ENCODE data around the gene TSGA10.

DNA sequence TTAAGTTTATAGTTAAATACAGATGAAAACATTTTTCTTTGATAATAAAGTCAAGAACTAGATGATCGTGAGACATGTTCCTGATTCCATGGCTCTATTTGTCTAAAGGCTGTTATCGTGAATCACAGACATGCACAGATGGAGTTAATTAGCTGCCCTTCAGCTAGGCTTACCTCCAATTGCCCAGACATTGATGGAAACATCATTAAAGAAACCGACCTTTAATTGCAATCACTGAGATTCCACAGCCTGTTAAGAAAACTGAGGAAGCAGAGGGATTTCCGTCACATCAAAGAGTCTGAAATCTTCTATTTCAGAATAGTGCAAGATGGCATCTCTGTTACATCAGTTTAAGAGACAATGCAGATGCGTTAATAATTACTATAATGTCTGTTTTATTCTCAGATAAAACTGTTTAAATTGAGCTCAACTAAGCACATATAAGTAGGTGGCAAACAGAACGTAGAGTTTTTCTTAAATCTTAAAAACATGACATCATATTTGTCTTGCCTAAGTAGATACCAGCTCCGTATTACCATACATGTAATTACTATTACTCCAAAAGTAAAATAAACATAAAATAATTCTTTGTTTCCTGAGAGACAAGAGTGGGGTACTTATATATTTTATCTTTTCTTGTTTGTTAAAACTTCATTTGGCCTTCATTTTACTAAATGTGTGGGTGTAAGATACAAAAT is 194.8 kb downstream of the TSGA10 start:
- TF ChIP-seq EZH2 (IDR thresholded peaks at IDR 0.05) (no peak), POLR2AphosphoS5 (IDR thresholded peaks at IDR 0.05; ENCODE audit: borderline replicate concordance, low read depth, low read length) (no peak), FOXP2 (optimal IDR thresholded peaks at IDR 0.05; ENCODE audit: control extremely low read depth, extremely low read length, insufficient read depth) (no peak)

Measured in SK-N-MC (cell line).